Adipocyte (in vitro differentiated cells): ENCODE measurements around the gene LAMA3.

Experiments used
- DNase-seq: peaks from one replicate; pipeline ENCODE4 v3.0.0-alpha.2; 2015; ENCODE audit warnings: low read depth
- H3K27me3 ChIP-seq: replicated peaks from 2 replicates; pipeline ENCODE4 v1.7.0; 2013; ENCODE audit warnings: mild to moderate bottlenecking, low read length, moderate library complexity; ENCODE audit not compliant: control insufficient read depth, insufficient read depth
- H3K36me3 ChIP-seq: 2 replicates; pipeline ENCODE4 v1.7.0; 2013; ENCODE audit warnings: low read length, mild to moderate bottlenecking, moderate library complexity; ENCODE audit not compliant: control insufficient read depth, insufficient read depth, severe bottlenecking
- H3K4me1 ChIP-seq: 2 replicates; pipeline ENCODE4 v1.7.0; 2013; ENCODE audit warnings: mild to moderate bottlenecking, low read length, moderate library complexity; ENCODE audit not compliant: control insufficient read depth, insufficient read depth
- H3K4me3 ChIP-seq: 2 replicates; pipeline ENCODE4 v1.7.0; 2013; ENCODE audit warnings: mild to moderate bottlenecking, low read length, moderate library complexity
- H3K9ac ChIP-seq: 2 replicates; pipeline ENCODE4 v1.7.0; 2013; ENCODE audit warnings: mild to moderate bottlenecking, low read length, moderate library complexity
- H3K9me3 ChIP-seq: 2 replicates; pipeline ENCODE4 v1.7.0; 2013; ENCODE audit warnings: mild to moderate bottlenecking, low read length, moderate library complexity; ENCODE audit not compliant: control insufficient read depth

Gene LAMA3

DNA sequence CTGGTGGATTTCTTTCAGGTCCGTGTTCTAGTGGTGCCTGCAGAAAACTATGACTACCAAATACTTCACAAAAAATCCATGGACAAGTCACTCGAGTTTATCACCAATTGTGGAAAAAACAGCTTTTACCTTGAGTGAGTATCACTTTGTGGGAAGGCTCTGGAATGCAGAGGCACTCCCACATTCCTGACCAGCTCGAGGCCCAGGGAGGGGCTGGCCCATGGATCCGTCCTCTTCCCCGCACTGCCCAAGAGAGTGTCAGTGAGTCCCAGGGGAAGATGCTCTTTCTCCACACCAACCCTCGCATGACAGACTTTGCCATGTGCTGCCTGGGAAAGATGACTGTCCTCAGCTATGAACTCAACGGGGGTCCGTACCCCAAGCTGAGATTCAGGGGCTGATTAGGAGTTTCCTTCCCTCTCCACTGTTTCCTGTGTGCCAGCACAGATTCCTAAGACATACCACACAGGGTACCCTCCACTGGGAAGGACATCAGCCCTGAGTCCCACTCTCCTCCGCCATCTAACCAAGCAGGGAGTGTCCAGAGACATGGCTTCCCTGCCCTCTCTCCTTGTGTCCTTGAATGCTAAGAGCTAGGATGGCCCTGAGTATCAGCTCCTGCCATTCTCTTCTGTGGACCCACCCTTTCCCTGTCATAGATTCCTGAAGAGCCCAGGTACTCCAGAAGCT is 155.9 kb downstream of the LAMA3 start:
- Histone ChIP-seq H3K9me3 (no peaks in the 10 kb centered on the region), H3K4me1 (no peaks in the 10 kb centered on the region), H3K36me3 (peaks cover 39% of the 10 kb centered on the region), H3K9ac (no peak overlapping the region), H3K27me3 (no peaks in the 10 kb centered on the region), H3K4me3 (peak overlapping the region; percentile 19)
- DNase-seq, result peak; percentile 44

DNA sequence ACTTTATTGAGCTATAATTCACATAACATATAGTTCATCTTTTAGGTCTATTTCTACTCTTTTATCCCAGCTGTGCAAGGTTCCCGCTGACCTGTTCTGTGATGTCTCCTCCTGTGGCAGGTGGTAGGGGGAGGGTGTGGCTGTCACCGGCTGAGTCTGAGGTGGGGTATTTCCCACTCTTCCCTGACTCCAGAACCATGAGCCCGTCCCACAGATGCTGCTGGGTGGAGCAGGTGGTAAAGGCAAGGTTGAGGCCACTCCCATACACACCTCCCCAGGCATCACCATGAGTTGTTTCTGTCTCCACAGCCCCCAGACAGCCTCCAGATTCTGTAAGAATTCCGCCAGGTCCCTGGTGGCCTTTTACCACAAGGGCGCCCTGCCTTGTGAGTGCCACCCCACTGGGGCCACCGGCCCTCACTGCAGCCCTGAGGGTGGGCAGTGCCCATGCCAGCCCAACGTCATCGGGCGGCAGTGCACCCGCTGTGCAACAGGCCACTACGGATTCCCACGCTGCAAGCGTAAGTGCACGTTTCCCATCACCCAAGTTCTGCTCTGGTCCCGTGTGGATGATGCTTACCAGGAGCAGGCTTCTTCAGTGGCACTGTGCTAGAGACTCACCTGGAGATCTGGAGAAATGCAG is 156.9 kb downstream of the LAMA3 start:
- H3K4me3 ChIP-seq, result no peak overlapping the region
- no peaks in the 10 kb centered on the region for H3K4me1 ChIP-seq
- peaks cover 39% of the 10 kb centered on the region for H3K36me3 ChIP-seq
- DNase-seq, result no peak
- H3K27me3 ChIP-seq, result no peaks in the 10 kb centered on the region
- H3K9me3 ChIP-seq, result no peaks in the 10 kb centered on the region
- no peak overlapping the region for H3K9ac ChIP-seq

DNA sequence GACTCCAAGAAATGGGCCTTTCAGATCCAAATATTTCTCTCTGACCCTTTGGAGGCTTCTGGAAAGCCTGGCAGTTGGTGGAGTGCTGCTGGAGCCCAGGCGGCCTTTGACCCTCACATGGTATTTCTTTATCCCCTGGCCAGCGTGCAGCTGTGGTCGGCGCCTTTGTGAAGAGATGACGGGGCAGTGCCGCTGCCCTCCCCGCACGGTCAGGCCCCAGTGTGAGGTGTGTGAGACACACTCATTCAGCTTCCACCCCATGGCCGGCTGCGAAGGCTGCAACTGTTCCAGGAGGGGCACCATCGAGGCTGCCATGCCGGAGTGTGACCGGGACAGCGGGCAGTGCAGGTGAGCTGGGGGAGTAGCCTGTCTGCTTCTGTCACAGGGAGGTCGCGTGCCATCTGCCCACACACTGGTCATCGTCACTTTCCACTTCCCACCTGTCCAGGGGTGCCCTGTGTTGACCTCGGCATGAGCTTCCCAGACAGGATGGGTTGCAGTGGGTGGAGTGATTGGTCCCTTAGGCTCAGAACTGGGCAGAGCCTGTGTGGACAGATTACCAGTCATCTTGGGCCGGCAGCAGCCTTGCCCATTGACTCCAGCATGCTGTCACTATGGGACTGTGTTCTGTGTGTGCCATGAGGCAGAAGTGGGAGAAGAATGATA is 158.2 kb downstream of the LAMA3 start:
- H3K9ac ChIP-seq, result no peak overlapping the region
- H3K36me3 ChIP-seq, result peaks cover 42% of the 10 kb centered on the region
- no peaks in the 10 kb centered on the region for H3K4me1 ChIP-seq
- no peaks in the 10 kb centered on the region for H3K27me3 ChIP-seq
- no peak for DNase-seq
- H3K4me3 ChIP-seq, result no peak overlapping the region
- no peaks in the 10 kb centered on the region for H3K9me3 ChIP-seq

DNA sequence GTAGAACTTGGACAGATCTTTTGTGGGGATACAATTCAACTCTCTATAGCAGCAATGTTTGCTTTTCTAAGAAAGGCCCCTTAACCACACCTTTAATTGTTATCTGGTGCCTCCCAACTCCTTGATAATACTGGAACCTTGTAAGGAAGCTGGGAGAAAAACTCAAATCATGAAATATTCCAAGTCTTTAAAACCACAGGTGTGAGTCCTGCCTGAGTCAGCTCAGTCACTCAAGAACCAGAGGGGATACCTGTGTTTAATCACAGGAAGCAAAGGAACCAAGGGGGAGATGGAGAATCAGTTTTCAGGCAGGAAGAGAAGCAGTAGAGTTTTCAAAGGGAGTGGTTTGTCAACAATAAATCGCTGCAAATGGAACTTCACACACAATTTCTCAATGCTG is 159.9 kb downstream of the LAMA3 start:
- peaks cover 33% of the 10 kb centered on the region for H3K36me3 ChIP-seq
- DNase-seq, result no peak
- no peak overlapping the region for H3K9ac ChIP-seq
- H3K27me3 ChIP-seq, result no peaks in the 10 kb centered on the region
- H3K4me3 ChIP-seq, result no peak overlapping the region
- H3K9me3 ChIP-seq, result no peaks in the 10 kb centered on the region
- no peaks in the 10 kb centered on the region for H3K4me1 ChIP-seq

DNA sequence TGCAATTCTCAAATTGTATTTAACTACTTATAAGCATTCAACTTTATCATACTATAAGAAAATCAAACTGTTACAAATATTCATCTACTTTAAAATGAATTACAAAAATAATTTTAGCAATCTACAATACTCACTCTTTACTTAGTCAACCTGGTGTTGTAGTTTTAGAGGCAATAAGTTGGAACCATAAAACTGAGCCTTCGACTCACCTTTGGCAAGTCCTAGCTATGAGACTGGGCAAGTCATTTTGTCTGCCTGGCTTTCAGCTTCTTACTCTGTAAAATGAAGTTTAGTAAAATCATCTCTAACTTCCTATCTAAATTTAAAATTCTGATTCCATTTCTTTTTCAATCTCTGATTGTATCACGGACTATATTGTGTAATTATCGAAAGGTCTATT is 161.0 kb downstream of the LAMA3 start:
- Histone ChIP-seq H3K9ac (no peak overlapping the region), H3K4me1 (no peaks in the 10 kb centered on the region), H3K4me3 (no peak overlapping the region), H3K27me3 (no peaks in the 10 kb centered on the region), H3K36me3 (peaks cover 33% of the 10 kb centered on the region), H3K9me3 (no peaks in the 10 kb centered on the region)
- DNase-seq, result no peak

DNA sequence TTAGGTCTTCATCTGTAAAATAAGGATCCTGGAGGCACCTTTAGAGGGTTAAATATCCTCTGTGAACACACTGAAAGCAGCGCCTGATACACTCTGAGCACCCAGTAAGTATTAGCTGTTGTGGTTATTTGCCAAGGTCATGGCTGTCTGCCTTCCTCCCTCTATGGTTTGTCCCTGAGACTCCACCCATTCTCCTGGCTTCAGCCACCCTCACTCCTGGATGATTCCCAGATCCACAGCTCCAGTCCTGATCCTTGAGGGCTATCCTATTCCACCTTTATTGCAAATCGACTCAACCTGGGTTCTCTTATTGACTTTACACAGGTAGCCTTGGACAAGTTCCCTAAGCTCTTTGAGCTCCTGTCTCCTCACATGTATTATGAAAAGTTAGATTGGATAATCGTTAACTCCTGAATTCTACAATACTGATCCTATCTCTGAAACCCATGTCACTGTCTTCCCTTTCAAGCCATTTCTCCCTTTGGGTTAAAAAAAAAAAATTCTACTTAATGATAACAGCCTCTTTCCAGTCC is 162.3 kb downstream of the LAMA3 start:
- Histone ChIP-seq H3K4me3 (no peak overlapping the region), H3K27me3 (no peaks in the 10 kb centered on the region), H3K9ac (no peak overlapping the region), H3K9me3 (no peaks in the 10 kb centered on the region), H3K4me1 (no peaks in the 10 kb centered on the region), H3K36me3 (peaks cover 19% of the 10 kb centered on the region)
- DNase-seq, result no peak

DNA sequence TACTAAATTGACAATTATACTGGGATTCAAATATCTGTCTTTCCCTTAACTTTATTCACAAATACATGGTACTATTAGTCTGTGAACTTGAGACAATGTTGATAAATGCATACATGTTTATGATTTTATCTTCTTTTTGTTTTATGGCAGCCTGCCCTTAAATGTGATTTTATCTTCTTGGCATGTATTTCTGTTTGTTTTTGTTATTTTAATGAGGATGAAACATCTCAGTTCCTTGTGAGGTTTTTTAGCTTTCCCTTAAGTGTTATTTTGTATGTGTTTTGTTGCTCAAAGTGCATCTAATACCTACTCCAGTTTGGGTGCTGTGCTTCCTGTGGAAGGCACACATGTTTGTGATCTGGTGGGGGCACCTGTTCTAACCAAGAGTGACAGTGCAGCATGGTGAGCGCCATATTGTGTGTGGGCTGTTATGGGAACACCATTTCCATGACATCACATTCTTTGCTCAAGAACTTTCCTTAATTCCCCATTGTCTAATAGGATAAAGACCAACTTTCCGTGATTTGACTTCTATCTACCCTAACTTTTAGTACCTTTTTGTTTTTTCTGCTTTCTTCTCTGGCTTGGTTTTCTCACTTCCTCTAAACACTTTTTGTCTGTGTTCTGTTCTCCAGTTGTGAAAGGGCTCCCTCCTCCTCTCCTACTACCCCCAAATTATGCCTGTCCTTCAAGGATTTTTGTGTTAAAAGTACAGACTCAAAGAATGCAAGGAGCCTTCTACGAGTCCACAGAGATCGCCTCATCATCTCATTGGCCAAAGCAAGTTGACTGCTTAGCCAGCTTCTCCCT is 163.2 kb downstream of the LAMA3 start:
- H3K9ac ChIP-seq, result no peak overlapping the region
- no peaks in the 10 kb centered on the region for H3K27me3 ChIP-seq
- peak; percentile 38 for DNase-seq
- H3K4me3 ChIP-seq, result no peak overlapping the region
- H3K4me1 ChIP-seq, result no peaks in the 10 kb centered on the region
- H3K36me3 ChIP-seq, result peaks cover 13% of the 10 kb centered on the region
- no peaks in the 10 kb centered on the region for H3K9me3 ChIP-seq

DNA sequence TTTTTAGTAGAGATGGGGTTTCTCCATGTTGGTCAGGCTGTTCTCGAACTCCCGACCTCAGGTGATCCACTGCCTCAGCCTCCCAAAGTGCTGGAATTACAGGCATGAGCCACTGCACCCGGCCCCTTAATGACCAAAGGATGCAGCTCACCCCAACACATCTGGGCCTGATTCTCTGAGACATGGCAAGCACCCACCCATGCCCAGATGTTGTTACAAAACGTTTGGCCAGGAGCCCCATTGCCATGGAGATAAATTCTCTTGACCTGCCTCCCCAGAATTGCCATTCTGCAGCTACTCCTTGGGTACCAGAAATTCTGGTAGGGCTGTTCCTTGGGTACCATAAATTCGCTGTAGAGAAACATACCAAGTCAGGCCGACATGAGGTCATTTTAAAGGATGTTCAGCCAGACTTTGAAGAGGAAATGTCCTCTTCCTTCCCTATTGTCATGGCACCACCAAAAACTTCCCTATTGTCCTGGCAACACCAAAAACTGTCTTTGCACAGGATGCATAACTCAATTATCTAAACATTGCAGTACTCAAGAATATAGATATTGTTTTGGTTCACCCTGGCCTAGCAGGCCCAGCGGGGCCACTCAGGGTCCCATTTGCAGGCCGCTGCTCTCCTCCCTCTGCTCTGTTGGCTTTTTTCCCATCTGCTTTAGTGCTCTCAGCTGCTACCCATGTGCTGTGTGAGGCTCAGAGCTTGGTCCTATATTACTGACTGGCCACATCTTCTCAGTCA is 164.4 kb downstream of the LAMA3 start:
- Histone ChIP-seq H3K27me3 (no peaks in the 10 kb centered on the region), H3K9me3 (no peaks in the 10 kb centered on the region), H3K4me3 (no peak overlapping the region), H3K4me1 (no peaks in the 10 kb centered on the region), H3K9ac (no peak overlapping the region), H3K36me3 (peaks cover 10% of the 10 kb centered on the region)
- DNase-seq, result peak; percentile 17

DNA sequence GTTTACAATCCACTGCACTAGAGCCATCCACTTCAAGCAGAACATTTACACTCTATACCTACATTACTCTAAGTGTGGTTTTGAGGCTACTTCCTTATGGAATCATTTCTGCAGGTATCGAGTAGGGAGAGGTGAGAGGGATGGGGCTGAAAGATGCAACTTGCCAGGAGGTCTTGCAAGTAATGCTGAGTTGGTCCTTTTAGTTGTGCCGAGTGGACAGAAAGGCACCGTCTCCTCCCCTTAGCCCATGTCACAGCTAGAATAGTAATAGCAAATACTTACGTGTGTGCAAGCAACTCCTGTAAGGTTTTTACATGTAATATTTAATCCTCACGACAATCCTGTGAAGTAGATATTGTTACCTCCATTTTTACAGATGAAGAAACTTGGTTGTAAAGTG is 166.5 kb downstream of the LAMA3 start:
- Histone ChIP-seq H3K27me3 (no peaks in the 10 kb centered on the region), H3K36me3 (peaks cover 18% of the 10 kb centered on the region), H3K4me1 (no peaks in the 10 kb centered on the region), H3K4me3 (no peak overlapping the region), H3K9me3 (no peaks in the 10 kb centered on the region), H3K9ac (no peak overlapping the region)
- DNase-seq, result no peak

DNA sequence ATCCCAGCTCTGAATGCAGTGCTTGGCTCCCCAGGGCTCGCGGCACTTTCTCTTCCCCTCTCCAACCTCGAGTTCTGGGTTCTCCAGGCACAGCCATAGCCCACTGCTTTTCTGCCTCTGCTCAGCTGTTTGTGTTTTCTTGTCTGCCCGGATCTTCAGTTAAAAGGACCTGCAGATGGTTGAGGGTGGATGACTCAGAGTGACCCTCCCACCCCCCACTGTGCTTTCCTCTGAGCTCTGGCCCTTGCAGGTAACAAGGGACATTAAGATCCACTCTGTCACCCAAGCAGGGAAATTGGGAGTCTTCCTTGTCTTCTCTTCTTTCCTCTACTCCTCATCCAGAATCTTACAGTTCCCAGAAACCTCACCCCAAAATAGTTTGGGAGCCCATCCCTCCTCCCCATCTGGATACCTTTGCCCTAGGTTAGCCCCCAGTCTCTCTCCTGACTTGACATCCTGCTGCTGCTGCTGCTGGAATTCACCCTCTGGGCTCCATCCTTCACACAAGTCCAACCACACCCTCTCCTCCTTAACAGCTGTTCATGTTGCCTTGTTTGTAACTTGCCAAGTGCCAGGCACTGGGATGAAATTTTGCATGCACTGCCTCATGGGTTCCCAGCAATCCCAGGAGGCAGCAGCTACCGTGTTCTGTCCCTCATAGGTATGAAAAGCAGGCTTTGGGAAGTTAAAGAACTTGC is 167.4 kb downstream of the LAMA3 start:
- Histone ChIP-seq H3K36me3 (peaks cover 15% of the 10 kb centered on the region), H3K4me1 (peaks cover 6% of the 10 kb centered on the region), H3K4me3 (no peak overlapping the region), H3K27me3 (no peaks in the 10 kb centered on the region), H3K9ac (no peak overlapping the region), H3K9me3 (no peaks in the 10 kb centered on the region)
- no peak for DNase-seq
